Vagina (tissue), 2 donors: ENCODE results near the gene PHAF1. TPM values are rescaled to one million over a fixed set of nuclear protein-coding genes. Genes with fewer than 3 reads are reported as not detected.

Source experiments
- DNase-seq, 2 donors: peaks; one replicate each; pipeline ENCODE4 v3.0.0-alpha.2; 2017; ENCODE audit errors: extremely low spot score in 2 of 2
- H3K27ac ChIP-seq: fragments of 200-600 bp; sonication (generic); one replicate; pipeline ENCODE4 v1.5.1; 2019
- H3K27me3 ChIP-seq: fragments of 200-600 bp; sonication (generic); one replicate; pipeline ENCODE4 v1.5.1; 2019
- H3K36me3 ChIP-seq, 2 donors: fragments of 200-600 bp; sonication (generic); one replicate each; pipeline ENCODE4 v1.5.1; 2017 to 2019
- H3K4me1 ChIP-seq: fragments of 200-600 bp; sonication (generic); one replicate; pipeline ENCODE4 v1.5.1; 2019
- H3K4me3 ChIP-seq, 2 donors: fragments of 200-600 bp; sonication (generic); 1 replicate in 1 of 2; 2 replicates in 1 of 2; pipeline ENCODE4 v1.5.1; 2016 to 2019
- H3K9me3 ChIP-seq: fragments of 200-600 bp; sonication (generic); one replicate; pipeline ENCODE4 v1.5.1; 2019
- POLR2A ChIP-seq, 2 donors: fragments of 450-650 bp; IDR thresholded peaks; one replicate each; pipeline ENCODE4 v1.6.1; 2017; ENCODE audit warnings: antibody characterized with exemption in 2 of 2, mild to moderate bottlenecking in 2 of 2, moderate library complexity in 2 of 2
- POLR2AphosphoS5 ChIP-seq, 2 donors: sonication (generic); formaldehyde crosslinking; IDR thresholded peaks; one replicate each; pipeline ENCODE4 v1.9.0; 2017; ENCODE audit warnings: antibody characterized with exemption in 2 of 2, mild to moderate bottlenecking in 2 of 2, low read depth in 1 of 2; ENCODE audit not compliant: insufficient read depth in 1 of 2
- intact Hi-C: fragments of 100-400 bp; cut with DNase I; formaldehyde crosslinking; loops from one replicate; pipeline ENCODE4 v1.15.1; 2023
- total RNA-seq: library from RNA; depleted of rRNA; stranded (reverse); fragments of >200 nt; gene quantifications from one replicate; pipeline ENCODE4 v1.2.3, GENCODE V29; 2016
- TF ChIP-seq, protein P1 (sequence below), 3 experiments: fragments of 450-650 bp in 2 of 3; fragments of 200-600 bp in 1 of 3; sonication (generic) in 1 of 3; IDR thresholded peaks; one replicate each; pipeline ENCODE4 v1.5.1; 2017 to 2019; ENCODE audit warnings: antibody characterized with exemption in 3 of 3, mild to moderate bottlenecking in 2 of 3, moderate library complexity in 2 of 3

The PHAF1 gene
- total RNA-seq, 1 donor from 2014 or later = 23.3 TPM

DNA sequence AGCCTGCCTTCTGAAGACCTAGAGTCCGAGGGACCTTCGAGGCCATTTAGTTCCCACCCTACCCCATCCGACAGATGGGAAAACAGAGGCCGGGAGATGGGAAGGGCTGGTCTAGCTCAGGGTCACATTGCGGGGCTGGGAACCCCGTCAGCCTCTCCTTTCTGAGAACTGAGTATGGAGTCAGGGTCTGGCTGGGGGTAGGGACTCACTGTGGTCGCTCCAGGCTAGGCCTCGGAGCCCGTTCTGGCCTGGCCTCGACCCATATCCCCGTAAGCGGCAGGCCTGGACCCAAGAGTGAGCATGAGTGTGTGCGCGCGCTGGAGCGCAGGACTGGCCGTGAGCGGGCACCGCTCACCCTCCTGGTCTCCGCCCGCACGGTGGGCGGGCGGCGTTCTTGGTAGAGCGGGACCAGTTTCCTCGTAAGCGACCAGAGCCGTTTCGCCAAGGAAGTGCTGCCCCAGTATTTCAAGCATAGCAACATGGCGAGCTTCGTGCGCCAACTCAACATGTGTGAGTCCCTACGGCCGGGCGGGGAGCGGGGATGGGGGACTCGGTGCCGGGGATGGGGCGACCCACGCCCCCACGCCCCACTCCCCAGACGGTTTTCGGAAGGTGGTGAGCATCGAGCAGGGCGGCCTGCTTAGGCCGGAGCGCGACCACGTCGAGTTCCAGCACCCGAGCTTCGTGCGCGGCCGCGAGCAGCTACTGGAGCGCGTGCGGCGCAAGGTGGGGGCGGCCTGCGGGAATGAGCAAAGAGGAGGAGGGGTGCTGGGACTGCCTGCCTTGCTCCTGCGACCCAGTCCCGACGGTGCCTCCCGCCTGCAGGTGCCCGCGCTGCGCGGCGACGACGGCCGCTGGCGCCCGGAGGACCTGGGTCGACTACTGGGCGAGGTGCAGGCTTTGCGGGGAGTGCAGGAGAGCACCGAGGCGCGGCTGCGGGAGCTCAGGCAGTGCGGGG, 55.7 kb downstream of the PHAF1 start:
- DNase-seq = no peak
- peak overlapping the region; percentile 44 to 45 for H3K4me3 ChIP-seq
- TF ChIP-seq POLR2A (IDR thresholded peaks at IDR 0.05) (no peak), POLR2AphosphoS5 (IDR thresholded peaks at IDR 0.05; ENCODE audit: insufficient read depth in 1 of 2, low read depth in 1 of 2) (no peak)
- TF ChIP-seq, protein P1, sequence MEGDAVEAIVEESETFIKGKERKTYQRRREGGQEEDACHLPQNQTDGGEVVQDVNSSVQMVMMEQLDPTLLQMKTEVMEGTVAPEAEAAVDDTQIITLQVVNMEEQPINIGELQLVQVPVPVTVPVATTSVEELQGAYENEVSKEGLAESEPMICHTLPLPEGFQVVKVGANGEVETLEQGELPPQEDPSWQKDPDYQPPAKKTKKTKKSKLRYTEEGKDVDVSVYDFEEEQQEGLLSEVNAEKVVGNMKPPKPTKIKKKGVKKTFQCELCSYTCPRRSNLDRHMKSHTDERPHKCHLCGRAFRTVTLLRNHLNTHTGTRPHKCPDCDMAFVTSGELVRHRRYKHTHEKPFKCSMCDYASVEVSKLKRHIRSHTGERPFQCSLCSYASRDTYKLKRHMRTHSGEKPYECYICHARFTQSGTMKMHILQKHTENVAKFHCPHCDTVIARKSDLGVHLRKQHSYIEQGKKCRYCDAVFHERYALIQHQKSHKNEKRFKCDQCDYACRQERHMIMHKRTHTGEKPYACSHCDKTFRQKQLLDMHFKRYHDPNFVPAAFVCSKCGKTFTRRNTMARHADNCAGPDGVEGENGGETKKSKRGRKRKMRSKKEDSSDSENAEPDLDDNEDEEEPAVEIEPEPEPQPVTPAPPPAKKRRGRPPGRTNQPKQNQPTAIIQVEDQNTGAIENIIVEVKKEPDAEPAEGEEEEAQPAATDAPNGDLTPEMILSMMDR (IDR thresholded peaks at IDR 0.05) = no peak
- H3K9me3 ChIP-seq = no peaks in the 10 kb centered on the region
- peak overlapping the region; percentile 76 for H3K27ac ChIP-seq
- H3K4me1 ChIP-seq = peaks cover 65% of the 10 kb centered on the region
- intact Hi-C loops = no loop called here
- no peaks in the 10 kb centered on the region for H3K27me3 ChIP-seq
- H3K36me3 ChIP-seq = no peaks in the 10 kb centered on the region

DNA sequence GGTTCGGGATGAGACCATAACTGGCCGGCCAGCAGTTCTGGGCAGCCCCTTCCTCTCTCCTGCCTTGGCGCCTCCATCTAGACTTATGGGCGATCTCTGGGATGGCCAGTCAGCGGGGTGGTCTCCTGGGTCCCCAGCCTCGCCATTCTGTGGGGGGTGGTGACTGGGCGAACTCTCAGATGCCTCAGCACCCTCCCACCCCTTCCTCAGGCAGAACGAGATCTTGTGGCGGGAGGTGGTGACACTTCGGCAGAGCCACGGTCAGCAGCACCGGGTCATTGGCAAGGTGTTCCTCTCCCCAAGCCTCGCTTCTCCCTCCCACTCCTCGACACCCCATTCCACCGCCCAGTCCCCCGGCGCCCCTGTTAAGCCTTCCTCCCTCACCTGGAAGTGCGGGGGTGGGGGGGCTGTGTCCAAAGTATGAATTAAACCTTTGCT, 56.4 kb downstream of the PHAF1 start:
- Histone ChIP-seq H3K27ac (no peak overlapping the region), H3K27me3 (no peaks in the 10 kb centered on the region), H3K36me3 (no peaks in the 10 kb centered on the region), H3K9me3 (no peaks in the 10 kb centered on the region), H3K4me1 (peaks cover 70% of the 10 kb centered on the region), H3K4me3 (no peak overlapping the region)
- DNase-seq = no peak
- intact Hi-C loops = no loop called here
- TF ChIP-seq, protein P1 (IDR thresholded peaks at IDR 0.05) = no peak
- TF ChIP-seq POLR2AphosphoS5 (IDR thresholded peaks at IDR 0.05; ENCODE audit: insufficient read depth in 1 of 2, low read depth in 1 of 2) (no peak), POLR2A (IDR thresholded peaks at IDR 0.05) (no peak)

DNA sequence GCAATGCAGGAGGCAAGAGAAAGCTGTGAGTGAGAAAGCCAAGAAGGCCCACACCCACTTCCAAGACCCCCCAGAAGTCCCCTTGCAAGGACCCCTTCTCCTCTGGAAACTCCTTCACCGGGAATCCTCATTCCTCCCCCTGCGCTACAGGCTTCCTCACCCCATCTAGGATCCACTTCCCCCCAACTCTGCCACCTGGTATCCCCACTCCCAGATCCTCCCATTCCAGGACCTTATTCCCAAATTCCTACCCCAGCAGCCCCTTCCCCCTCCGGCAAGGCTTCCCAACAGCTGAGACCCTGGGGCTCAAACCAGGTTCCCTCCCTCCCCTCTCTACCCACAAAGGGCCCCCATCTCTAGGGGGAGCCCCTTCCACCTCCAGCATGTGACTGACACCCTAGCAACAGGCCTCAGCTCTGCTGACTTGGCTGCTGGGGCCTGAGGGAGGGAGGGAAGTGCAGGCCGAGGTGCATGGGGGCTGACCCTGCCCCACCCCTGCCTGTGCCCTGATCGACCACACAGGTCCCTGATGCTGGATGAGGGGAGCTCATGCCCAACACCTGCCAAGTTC, 56.9 kb downstream of the PHAF1 start:
- Histone ChIP-seq H3K4me3 (no peak overlapping the region), H3K36me3 (no peaks in the 10 kb centered on the region), H3K9me3 (no peaks in the 10 kb centered on the region), H3K27me3 (no peaks in the 10 kb centered on the region), H3K4me1 (peaks cover 70% of the 10 kb centered on the region), H3K27ac (no peak overlapping the region)
- TF ChIP-seq POLR2AphosphoS5 (IDR thresholded peaks at IDR 0.05; ENCODE audit: insufficient read depth in 1 of 2, low read depth in 1 of 2) (no peak), POLR2A (IDR thresholded peaks at IDR 0.05) (no peak)
- TF ChIP-seq, protein P1 (IDR thresholded peaks at IDR 0.05) = no peak
- DNase-seq = no peak
- intact Hi-C loops = no loop called here

DNA sequence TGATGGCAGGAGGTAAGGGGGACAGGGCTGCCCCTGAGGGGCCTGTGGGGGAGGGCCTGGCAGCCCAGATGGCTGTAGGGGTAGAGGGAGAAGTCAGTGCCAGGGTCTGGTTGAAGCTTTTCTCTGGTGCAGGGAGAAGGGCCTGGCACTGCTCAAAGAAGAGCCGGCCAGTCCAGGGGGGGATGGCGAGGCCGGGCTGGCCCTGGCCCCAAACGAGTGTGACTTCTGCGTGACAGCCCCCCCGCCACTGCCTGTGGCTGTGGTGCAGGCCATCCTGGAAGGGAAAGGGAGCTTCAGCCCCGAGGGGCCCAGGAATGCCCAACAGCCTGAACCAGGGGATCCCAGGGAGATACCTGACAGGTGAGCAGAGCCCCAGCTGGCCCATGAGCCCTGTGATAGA, 57.8 kb downstream of the PHAF1 start:
- H3K4me1 ChIP-seq = peaks cover 61% of the 10 kb centered on the region
- no peak overlapping the region for H3K4me3 ChIP-seq
- H3K36me3 ChIP-seq = no peaks in the 10 kb centered on the region
- no peaks in the 10 kb centered on the region for H3K9me3 ChIP-seq
- TF ChIP-seq, protein P1 (IDR thresholded peaks at IDR 0.05) = no peak
- intact Hi-C loops = no loop called here
- no peaks in the 10 kb centered on the region for H3K27me3 ChIP-seq
- H3K27ac ChIP-seq = no peak overlapping the region
- DNase-seq = no peak

DNA sequence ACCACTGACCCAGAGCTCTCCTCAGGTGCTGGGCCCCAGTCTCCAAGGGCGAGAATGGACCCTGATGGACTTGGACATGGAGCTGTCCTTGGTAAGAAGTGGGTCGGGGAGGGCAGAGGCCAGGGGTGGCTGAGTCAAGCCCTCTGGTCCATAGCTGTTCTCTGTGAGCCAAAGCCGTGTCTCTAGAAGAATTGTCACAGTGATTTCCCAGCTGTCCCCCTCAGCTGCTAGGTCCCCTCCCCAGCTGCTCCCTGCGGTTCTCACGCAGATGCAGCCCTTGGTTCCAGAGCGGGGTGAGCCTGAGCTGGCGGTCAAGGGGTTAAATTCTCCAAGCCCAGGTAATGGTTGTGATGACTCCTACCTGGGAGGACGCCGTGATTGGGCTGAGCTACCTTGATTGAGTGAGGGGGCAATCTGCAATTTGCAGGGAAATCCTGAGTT, 59.3 kb downstream of the PHAF1 start:
- H3K27ac ChIP-seq = peak overlapping the region; percentile 96
- no peaks in the 10 kb centered on the region for H3K9me3 ChIP-seq
- H3K36me3 ChIP-seq = no peaks in the 10 kb centered on the region
- intact Hi-C loops = no loop called here
- peaks cover 55% of the 10 kb centered on the region for H3K4me1 ChIP-seq
- H3K4me3 ChIP-seq = no peak overlapping the region
- no peak for DNase-seq
- no peaks in the 10 kb centered on the region for H3K27me3 ChIP-seq
- TF ChIP-seq, protein P1 (IDR thresholded peaks at IDR 0.05) = no peak
- TF ChIP-seq POLR2AphosphoS5 (IDR thresholded peaks at IDR 0.05; ENCODE audit: insufficient read depth in 1 of 2, low read depth in 1 of 2) (no peak), POLR2A (IDR thresholded peaks at IDR 0.05) (no peak)
